ENCODE measurements around the gene RBM26. TPM values are rescaled to one million over a fixed set of nuclear protein-coding genes. Genes with fewer than 3 reads are reported as not detected.

Gene RBM26
- total and polyA plus RNA-seq, 2 experiments from 2014 or later = 46.0 to 69.3 TPM

DNA sequence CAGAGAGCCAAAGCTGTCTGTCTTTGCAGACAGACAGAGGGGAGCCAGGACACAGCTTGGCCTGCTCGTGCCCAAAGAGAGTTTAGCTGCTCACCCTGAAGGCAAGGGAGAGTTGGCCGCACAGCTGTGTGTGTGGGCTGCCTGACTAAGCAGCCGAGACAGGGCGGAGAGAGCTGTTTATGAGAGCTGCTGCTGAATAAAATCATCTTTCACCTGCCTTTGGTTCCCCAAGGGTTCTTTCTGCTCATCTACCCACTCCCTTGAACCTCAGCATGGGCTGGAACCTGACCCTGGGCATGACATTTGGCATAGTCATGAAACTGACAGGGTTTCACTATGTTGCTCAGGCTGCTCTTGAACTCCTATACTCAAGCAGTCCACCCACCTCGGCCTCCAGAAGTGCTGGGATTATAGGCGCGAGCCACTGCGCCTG, 98.2 kb downstream of the RBM26 start:
- DNase-seq (ENCODE audit: low spot score) = peak; percentile 18
- no peaks in the 10 kb centered on the region for H3K36me3 Mint-ChIP-seq (ENCODE audit: low read depth)
- Histone ChIP-seq H3F3A (replicated peaks; ENCODE audit: low read depth) (no peaks in the 10 kb centered on the region), H3K4me2 (no peak overlapping the region), H3K27ac (ENCODE audit: low read depth) (no peak overlapping the region), H3K9me2 (ENCODE audit: insufficient read depth) (0 out of 2 replicates have a peak, but pooled peaks cover 4% of the 10 kb centered on the region), H3K27me3 (ENCODE audit: insufficient read depth) (no peaks in the 10 kb centered on the region), H3K4me3 (no peak overlapping the region), H3K4me1 (ENCODE audit: insufficient read depth) (no peaks in the 10 kb centered on the region), H2AFZ (peak overlapping the region; percentile 8; the same call in 1 of the 2 replicates), H4K20me1 (replicated peaks; ENCODE audit: insufficient read depth) (no peaks in the 10 kb centered on the region), H3K36me3 (ENCODE audit: insufficient read depth) (no peaks in the 10 kb centered on the region; the same call in 1 of the 2 replicates), H3K79me2 (replicated peaks; ENCODE audit: insufficient read depth) (no peaks in the 10 kb centered on the region)
- H3K4me3 Mint-ChIP-seq = no peak overlapping the region
- H3K27ac Mint-ChIP-seq = peak overlapping the region; percentile 76
- peak; percentile 90 for ATAC-seq
- no peak for TF ChIP-seq ZNF114 (CRISPR knock-in tag; IDR thresholded peaks at IDR 0.05)
- no peak for TF ChIP-seq JUNB (IDR thresholded peaks at IDR 0.05; ENCODE audit: unreplicated experiment)
- TF ChIP-seq, protein P1, sequence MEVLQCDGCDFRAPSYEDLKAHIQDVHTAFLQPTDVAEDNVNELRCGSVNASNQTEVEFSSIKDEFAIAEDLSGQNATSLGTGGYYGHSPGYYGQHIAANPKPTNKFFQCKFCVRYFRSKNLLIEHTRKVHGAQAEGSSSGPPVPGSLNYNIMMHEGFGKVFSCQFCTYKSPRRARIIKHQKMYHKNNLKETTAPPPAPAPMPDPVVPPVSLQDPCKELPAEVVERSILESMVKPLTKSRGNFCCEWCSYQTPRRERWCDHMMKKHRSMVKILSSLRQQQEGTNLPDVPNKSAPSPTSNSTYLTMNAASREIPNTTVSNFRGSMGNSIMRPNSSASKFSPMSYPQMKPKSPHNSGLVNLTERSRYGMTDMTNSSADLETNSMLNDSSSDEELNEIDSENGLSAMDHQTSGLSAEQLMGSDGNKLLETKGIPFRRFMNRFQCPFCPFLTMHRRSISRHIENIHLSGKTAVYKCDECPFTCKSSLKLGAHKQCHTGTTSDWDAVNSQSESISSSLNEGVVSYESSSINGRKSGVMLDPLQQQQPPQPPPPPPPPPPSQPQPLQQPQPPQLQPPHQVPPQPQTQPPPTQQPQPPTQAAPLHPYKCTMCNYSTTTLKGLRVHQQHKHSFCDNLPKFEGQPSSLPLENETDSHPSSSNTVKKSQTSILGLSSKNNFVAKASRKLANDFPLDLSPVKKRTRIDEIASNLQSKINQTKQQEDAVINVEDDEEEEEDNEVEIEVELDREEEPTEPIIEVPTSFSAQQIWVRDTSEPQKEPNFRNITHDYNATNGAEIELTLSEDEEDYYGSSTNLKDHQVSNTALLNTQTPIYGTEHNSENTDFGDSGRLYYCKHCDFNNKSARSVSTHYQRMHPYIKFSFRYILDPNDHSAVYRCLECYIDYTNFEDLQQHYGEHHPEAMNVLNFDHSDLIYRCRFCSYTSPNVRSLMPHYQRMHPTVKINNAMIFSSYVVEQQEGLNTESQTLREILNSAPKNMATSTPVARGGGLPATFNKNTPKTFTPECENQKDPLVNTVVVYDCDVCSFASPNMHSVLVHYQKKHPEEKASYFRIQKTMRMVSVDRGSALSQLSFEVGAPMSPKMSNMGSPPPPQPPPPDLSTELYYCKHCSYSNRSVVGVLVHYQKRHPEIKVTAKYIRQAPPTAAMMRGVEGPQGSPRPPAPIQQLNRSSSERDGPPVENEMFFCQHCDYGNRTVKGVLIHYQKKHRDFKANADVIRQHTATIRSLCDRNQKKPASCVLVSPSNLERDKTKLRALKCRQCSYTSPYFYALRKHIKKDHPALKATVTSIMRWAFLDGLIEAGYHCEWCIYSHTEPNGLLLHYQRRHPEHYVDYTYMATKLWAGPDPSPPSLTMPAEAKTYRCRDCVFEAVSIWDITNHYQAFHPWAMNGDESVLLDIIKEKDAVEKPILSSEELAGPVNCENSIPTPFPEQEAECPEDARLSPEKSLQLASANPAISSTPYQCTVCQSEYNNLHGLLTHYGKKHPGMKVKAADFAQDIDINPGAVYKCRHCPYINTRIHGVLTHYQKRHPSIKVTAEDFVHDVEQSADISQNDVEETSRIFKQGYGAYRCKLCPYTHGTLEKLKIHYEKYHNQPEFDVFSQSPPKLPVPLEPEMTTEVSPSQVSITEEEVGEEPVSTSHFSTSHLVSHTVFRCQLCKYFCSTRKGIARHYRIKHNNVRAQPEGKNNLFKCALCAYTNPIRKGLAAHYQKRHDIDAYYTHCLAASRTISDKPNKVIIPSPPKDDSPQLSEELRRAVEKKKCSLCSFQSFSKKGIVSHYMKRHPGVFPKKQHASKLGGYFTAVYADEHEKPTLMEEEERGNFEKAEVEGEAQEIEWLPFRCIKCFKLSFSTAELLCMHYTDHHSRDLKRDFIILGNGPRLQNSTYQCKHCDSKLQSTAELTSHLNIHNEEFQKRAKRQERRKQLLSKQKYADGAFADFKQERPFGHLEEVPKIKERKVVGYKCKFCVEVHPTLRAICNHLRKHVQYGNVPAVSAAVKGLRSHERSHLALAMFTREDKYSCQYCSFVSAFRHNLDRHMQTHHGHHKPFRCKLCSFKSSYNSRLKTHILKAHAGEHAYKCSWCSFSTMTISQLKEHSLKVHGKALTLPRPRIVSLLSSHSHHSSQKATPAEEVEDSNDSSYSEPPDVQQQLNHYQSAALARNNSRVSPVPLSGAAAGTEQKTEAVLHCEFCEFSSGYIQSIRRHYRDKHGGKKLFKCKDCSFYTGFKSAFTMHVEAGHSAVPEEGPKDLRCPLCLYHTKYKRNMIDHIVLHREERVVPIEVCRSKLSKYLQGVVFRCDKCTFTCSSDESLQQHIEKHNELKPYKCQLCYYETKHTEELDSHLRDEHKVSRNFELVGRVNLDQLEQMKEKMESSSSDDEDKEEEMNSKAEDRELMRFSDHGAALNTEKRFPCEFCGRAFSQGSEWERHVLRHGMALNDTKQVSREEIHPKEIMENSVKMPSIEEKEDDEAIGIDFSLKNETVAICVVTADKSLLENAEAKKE (CRISPR knock-in tag; IDR thresholded peaks at IDR 0.05) = no peak
- no peak for TF ChIP-seq ZNF331 (CRISPR knock-in tag; IDR thresholded peaks at IDR 0.05; ENCODE audit: low read depth)
- TF ChIP-seq STAT1 (IDR thresholded peaks at IDR 0.05; ENCODE audit: unreplicated experiment) = no peak
- TF ChIP-seq, protein P2, sequence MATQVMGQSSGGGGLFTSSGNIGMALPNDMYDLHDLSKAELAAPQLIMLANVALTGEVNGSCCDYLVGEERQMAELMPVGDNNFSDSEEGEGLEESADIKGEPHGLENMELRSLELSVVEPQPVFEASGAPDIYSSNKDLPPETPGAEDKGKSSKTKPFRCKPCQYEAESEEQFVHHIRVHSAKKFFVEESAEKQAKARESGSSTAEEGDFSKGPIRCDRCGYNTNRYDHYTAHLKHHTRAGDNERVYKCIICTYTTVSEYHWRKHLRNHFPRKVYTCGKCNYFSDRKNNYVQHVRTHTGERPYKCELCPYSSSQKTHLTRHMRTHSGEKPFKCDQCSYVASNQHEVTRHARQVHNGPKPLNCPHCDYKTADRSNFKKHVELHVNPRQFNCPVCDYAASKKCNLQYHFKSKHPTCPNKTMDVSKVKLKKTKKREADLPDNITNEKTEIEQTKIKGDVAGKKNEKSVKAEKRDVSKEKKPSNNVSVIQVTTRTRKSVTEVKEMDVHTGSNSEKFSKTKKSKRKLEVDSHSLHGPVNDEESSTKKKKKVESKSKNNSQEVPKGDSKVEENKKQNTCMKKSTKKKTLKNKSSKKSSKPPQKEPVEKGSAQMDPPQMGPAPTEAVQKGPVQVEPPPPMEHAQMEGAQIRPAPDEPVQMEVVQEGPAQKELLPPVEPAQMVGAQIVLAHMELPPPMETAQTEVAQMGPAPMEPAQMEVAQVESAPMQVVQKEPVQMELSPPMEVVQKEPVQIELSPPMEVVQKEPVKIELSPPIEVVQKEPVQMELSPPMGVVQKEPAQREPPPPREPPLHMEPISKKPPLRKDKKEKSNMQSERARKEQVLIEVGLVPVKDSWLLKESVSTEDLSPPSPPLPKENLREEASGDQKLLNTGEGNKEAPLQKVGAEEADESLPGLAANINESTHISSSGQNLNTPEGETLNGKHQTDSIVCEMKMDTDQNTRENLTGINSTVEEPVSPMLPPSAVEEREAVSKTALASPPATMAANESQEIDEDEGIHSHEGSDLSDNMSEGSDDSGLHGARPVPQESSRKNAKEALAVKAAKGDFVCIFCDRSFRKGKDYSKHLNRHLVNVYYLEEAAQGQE (IDR thresholded peaks at IDR 0.05; ENCODE audit: unreplicated experiment) = no peak
- TF ChIP-seq EZH2phosphoT487 (IDR thresholded peaks at IDR 0.05; ENCODE audit: unreplicated experiment) = no peak
- TF ChIP-seq, protein P3, sequence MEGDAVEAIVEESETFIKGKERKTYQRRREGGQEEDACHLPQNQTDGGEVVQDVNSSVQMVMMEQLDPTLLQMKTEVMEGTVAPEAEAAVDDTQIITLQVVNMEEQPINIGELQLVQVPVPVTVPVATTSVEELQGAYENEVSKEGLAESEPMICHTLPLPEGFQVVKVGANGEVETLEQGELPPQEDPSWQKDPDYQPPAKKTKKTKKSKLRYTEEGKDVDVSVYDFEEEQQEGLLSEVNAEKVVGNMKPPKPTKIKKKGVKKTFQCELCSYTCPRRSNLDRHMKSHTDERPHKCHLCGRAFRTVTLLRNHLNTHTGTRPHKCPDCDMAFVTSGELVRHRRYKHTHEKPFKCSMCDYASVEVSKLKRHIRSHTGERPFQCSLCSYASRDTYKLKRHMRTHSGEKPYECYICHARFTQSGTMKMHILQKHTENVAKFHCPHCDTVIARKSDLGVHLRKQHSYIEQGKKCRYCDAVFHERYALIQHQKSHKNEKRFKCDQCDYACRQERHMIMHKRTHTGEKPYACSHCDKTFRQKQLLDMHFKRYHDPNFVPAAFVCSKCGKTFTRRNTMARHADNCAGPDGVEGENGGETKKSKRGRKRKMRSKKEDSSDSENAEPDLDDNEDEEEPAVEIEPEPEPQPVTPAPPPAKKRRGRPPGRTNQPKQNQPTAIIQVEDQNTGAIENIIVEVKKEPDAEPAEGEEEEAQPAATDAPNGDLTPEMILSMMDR (conservative IDR thresholded peaks at IDR 0.05; ENCODE audit: low read depth in 2 of 2) = no peak
- TF ChIP-seq, protein P4, sequence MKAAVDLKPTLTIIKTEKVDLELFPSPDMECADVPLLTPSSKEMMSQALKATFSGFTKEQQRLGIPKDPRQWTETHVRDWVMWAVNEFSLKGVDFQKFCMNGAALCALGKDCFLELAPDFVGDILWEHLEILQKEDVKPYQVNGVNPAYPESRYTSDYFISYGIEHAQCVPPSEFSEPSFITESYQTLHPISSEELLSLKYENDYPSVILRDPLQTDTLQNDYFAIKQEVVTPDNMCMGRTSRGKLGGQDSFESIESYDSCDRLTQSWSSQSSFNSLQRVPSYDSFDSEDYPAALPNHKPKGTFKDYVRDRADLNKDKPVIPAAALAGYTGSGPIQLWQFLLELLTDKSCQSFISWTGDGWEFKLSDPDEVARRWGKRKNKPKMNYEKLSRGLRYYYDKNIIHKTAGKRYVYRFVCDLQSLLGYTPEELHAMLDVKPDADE (IDR thresholded peaks at IDR 0.05) = no peak
- no peak for TF ChIP-seq EZH2 (IDR thresholded peaks at IDR 0.05; ENCODE audit: low read depth, unreplicated experiment)
- no peak for TF ChIP-seq POLR2AphosphoS5 (IDR thresholded peaks at IDR 0.05; ENCODE audit: low read depth)
- TF ChIP-seq CREB1 (CRISPR knock-in tag; IDR thresholded peaks at IDR 0.05; ENCODE audit: low read depth) = no peak
- no peak for TF ChIP-seq NANOG (IDR thresholded peaks at IDR 0.05; ENCODE audit: borderline replicate concordance)
- peaks cover 8% of the 10 kb centered on the region for H3K4me1 Mint-ChIP-seq
- no peaks in the 10 kb centered on the region for H3K9me3 Mint-ChIP-seq
- peaks cover 3% of the 10 kb centered on the region for H3K27me3 Mint-ChIP-seq (ENCODE audit: insufficient read depth, low read depth, poor library complexity)

All from GM23338 (cell line).